HTR-8/SVneo (cell line): Measurements from ENCODE around the gene VSTM4.

Experiments
- DNase-seq: peaks from one replicate; pipeline ENCODE4 v3.0.0; 2011; ENCODE audit warnings: low spot score, mixed read lengths; ENCODE audit not compliant: insufficient read length
- FAIRE-seq: peaks from 2 replicates; lab custom pipeline; 2011; peaks lifted over from hg19 to GRCh38; lab: Jason Lieb, UNC

VSTM4 gene

DNA sequence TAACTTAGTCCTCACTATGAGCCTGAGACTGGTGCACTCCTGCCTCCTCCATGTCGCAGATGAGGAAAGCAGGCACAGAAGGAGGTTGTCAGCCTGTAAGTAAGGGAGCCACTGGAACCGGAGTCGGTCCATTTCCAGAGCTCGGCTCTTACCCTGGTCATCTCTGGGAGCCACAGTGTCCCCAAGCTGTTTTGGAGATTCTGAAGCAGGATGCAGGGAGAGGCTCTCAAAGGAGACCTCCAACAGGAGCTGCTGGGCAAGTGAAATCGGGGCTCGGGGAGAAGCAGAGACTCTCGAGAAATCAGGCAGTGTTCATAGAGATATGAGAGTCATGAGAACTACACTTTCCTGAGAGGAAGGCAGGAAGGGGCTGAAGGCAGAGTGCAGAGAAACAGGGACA is 39.0 kb downstream of the VSTM4 start:
- DNase-seq = no peak
- no peak for FAIRE-seq

DNA sequence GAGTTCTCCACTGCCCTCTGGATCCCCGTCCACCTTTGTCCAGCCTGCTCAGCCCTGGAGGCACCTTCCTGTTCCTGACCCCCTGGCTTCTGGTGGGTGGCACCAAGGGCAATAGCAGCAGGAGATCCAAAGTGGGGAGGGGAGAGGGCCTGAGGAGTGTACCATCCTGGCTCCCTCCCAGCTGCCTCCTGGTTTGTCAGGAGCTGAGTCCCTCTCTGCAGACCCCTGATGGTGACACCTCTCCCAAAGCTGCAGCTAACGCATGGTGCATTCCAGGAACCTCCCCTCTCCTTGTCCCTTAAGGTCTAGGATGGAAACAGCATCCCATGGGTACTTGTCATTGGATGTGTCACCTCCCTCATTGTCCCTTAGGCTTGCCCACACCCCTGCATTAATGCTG is 39.6 kb downstream of the VSTM4 start:
- DNase-seq = no peak
- FAIRE-seq = no peak

DNA sequence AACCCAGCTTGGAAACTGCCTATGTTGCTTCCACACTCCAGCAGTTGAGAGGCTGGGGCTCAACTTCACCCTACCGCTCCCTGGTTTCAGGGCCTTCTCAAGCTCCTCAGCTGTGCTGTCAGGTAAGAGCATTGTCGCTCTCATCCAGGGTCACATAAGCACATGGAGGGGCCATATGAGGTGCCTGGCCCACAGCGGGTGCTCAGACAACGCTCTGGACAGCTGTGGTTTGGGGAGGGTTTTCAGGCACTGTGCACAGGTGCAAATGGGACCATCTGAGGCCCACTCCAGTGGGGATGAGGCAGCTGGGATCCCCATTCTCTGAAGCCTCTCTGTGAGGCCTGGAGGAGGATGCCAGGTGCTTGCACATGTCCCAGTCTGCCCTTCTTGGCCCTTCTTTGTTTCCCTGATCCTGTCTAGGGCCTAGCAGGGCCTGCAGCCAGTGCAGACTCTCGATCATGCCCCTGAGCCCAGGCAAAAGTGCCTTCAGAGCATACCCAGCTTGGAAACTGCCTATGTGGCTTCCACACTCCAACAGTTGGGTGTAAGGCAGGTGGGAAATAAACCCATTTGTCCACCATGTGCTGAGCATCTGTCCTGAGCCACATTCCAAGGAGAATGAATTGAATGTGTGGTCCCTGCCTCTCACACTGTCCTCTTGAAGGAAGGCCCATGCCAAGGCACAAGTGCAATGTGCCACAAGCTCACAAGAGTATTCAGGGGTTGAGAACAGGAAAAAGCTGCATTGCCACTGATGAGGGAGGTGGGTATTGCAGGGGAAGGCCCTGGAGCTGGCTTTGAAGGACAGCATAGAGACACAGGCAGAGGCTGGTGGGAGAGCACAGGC is 40.3 kb downstream of the VSTM4 start:
- FAIRE-seq = no peak
- DNase-seq = no peak

DNA sequence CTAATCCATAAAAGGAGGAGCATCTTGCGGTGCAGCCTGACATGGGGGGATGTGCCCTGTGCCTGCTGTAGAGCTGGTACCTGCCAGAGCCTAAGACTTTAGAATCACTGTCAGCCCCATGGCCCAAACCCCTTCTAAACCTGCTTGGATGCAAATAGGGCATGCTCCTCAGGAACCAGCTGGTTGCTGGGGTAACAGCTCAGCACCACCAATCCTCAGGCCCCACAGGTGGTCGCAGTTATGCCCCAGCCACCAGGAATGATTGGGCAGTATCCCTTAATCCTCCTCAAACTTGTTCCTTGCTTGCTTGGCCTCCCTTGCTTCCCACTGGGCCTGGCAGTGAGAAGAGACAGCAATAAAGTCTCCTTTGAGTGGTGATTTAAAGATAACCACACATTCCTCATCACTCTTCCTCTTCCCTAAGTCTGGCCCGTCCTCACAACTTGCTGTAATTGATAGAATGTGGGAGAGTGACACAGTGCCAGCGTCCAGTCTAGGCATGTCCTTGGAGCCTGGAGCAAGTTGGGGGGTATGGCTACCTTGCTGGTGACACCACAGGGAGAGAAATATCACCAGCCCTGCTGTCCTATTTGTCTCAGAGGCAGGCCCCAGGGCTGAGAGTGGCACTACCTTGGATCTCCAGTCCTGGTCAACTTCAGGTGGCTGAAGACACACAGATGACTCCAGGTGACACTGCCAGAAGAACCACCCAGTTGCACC is 43.0 kb downstream of the VSTM4 start:
- FAIRE-seq (no peak), DNase-seq (no peak)

DNA sequence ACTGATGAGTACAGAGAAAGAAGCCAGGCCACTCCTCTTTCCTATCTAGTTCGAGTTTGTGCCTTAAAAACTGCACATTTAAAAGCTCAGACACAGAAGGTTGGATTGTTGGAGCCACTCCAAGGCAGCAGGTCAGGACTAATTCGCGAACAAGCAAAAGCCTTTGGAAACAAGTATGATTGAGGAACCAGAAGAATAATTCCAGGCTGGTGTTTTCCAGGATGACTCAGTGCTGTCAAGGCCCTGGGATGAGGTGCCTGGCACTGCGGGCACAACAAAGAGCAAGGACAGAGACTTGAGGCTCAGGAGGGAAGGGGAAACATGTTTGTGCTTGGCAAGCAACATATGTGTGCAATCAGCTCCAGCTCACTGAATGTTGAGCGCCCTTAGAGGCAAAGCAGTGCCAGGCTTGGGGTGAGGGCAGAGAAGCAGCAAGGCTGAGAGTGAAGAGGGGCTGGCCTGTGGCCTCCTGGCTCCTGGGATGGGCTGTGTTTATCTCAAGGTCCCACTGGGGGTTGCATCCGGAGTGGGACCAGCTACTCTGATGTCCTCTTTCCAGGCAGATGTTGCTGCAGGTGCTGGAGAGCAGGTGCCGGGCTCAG is 44.1 kb downstream of the VSTM4 start:
- FAIRE-seq (no peak), DNase-seq (no peak)

DNA sequence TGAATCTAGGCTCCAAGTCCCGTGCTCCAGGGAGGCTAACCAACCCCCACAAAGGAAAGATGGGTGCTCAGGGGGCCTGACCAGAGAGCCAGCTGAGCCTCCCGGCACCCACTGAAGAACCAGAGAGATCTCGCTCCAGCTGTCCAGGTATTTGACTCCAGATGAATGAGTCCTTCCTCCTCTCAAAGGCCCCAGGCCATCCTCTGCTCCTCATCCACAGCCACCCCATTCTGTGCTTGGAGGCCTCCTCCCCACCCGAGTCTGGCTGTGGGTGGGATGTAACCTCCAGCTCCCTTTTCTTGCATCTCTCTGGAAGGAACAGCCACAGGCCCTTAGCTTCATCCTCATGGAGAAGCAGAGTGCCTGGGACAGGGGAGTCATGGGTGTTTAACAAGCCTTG is 44.6 kb downstream of the VSTM4 start:
- no peak for FAIRE-seq
- no peak for DNase-seq

DNA sequence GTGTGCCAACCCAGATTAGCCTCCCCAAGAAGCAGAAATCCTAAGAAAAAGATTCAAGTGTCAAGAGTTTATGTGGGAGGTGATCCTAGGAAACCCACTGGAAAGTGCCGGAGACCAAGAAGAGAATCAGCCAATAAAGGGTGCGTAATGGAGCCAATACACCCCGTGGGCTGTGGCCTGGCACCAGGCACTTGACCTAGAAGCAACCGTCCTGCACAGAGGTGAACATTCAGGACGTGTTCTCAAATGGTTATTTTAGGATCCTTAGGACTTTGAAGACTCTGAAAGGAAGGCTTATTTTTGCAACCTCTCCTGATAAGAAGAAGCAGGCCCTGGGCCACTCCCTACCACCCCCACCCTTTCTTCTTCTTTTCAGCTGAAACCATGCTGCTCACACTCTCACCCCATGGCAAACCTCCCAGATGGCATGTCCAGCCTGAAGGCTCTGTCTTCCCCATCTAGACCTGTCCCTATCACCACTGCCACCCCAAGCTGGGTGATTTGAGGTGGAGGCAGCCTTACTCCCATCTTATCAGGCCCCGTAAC is 46.6 kb downstream of the VSTM4 start:
- DNase-seq (no peak), FAIRE-seq (no peak)

DNA sequence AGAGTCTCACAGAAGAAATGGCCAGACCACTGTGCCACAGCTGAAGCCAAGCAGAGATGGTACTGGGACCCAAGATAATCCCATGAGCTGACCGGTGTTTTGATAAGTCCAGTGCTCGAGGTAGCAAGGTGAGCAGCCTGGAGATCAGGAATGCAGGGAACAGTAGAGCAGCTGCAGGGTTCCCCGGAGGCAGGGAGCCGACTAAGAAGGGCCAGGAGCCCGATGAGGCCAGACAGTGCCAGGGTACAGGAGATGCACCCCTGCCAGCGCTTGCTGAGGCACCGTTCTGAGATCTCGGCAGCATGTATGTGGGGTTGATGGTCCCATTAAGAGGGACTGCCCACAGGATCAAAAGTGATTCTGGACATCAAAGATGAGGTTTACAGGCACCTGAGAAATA is 47.1 kb downstream of the VSTM4 start:
- DNase-seq = no peak
- no peak for FAIRE-seq

DNA sequence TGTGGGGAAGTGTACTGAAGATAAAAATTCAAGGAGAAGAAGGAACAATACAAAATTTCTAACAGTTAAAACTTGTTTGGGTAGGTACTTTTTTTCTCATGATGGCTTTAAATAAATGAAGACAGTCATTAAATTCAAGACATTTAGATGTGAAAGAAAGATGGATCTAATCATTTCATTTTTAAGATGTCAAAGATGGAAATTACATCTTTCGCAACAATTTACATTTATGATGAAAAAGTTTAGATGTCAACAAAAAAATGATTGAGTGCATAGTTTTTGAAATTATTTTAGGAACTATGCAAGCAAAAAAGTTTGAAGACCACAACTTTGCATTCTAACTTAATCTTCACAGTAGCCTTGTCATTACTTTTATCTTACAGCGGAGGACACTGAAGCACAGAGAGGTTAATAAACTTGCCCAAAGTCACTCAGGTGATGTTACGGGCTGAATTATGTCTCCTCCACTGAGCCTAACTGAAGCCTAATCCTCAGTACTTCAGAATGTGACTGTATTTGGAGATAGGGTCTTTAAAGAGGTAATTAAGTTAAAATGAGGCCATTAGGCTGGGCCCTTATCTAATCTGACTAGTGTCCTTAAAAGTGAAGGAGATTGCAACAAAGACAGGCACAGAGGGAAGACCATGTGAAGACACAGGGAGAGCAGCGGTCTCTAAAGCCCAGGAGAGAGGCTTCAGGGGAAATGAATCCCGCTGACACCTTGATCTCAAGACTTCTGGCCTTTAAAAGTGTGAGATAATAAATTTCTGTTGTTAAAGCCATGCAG is 48.2 kb downstream of the VSTM4 start:
- DNase-seq = no peak
- no peak for FAIRE-seq

DNA sequence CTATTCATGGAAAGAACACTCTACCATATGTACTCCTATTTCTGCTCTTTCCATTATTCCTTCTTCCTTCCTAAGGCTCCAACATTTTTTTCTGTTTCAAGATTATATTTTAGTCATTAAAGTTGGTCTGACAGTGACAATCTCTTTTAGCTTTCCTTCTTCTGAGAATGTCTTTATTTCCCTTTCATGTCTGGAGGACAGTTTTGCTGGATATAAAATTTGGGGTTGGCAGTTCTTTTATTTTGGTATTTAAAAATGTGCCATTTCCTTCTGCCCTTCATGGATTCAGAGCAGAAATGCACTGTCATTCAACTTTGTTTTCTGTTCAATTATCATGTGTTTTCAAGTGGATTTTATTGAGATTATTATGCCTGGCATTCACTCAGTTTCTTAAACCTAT is 53.1 kb downstream of the VSTM4 start:
- FAIRE-seq (no peak), DNase-seq (no peak)

DNA sequence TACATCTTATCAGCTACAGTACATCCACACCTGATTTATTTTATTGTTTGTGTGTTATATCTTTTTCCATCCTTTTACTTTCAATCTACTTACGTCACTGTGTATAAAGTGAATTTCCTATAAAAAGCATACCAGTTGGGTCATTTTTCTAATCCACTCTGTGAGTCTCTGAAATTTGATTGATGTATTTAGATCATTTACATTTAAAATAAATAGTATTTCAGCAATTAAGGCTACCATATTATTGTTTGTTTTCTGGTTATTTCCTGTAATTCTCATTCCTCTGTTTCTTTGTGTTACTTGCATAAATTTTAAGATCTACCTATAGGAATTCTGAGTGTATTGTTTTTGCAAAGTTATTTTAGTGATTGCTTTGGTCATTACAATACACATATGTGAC is 53.7 kb downstream of the VSTM4 start:
- FAIRE-seq = no peak
- DNase-seq = no peak

DNA sequence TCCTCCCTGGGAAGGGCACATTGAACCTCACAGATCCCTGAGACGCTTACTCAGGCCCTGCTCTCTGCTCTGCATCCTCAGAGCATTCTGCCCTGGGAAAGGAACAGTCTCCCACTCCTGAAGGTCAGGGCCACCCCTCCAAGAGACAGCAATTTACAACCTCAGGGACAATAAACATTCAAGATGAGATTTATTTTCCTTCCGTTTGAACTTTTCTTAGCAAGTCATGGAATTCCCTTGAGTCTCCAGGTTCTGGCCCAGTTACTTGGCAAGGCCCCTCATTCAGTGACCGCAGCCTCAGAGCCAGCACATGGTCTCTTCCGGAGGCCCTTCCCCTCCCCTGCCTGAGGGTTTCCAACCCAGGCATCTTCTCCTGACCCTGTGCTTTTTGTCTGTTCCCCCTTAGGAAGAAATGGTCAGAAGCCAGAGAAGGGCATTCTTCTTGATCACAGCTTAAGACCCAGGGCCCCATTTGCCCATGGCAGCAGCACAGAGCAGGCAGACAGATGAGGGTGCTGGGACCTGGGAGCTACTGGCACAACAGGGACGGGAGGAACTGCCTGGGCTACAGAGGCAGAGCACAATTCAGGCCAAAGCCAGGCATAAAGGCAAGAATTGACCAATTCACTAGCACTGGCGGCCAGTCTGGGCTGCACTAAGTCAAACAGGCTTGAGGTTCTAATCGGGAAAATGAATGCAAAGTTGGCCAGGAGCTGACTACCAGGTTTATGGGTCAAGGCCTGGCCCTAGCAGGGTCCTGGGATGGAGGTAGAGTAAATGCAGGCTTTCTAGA is 56.7 kb downstream of the VSTM4 start:
- no peak for DNase-seq
- FAIRE-seq = no peak

DNA sequence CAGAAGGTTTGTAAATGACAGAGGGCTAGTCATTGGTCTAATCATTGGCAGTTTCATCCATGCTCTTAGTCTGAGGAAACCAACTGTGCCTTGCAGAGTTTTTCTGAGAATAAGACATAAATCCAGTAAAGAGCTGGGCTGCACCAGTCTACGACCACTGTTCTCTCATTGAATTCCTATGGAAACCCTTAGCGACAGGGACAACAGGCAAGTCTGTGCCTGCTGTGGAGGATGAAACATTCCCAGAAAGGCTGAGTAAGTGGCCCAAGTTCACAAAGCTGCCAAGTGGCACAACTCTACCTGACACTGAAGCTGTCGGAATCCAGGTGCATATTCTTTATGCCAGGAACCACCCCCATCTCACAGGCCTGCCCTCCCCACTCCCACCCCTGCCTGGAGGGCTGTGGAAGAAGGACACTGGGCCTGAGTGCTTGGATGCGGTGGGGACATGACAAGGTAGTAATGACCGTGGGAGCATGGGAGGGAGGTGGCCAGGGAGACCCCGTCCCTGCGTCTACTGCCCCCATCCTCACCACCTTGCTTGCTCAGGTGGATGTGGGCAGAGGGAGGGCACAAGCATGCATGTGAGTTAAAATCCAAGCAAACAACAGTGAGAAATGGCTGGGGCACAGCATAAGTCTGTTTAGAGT is 58.0 kb downstream of the VSTM4 start:
- FAIRE-seq = no peak
- DNase-seq = no peak

DNA sequence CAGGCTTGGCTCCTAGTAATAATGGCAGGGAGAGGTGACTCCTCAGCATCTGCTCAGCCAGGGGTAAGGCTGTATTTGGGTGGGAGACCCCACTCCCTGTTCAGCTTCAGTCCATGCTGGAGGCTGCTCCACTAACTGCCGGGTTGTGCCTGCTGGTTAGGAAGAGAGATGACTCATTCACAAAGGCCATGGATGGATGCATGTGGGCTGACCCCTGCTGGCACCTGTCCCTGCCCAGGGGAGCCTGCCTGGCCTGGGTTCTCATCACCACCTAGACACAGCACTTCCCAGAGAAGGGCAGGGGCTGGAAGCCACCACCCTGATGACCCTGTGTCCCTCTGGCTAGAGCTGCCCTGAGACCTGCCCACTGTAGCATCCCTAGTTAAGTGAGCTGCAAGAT is 59.0 kb downstream of the VSTM4 start:
- FAIRE-seq = no peak
- DNase-seq = no peak

DNA sequence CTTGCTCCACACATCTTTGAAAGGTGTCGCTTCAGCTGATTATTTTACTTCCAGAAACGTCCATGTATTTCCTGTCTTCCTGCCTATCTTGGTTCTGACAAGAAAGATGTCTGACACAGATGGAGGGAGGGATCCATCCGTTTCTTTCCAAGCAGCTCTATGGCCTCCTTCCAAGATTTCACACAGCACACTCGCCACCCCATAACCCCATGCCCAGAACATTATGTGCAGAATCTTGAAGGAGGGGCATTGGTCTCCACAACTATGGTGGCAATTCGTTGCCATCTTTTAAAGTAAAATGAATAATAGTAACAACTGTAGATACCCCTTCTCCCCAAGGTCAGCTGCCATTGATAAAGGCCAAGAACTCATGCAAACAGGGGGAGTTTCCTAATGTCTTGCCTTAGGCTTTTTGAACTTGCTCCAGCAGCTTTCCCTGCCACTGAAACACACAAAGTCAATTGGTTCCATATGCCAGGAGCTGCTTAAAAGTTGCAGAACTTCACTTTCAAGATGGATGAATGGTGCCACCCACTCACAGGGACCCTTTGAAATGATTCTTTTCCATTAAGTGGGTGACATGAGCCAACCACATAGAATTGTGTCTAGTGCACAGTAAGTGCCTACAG is 60.0 kb downstream of the VSTM4 start:
- FAIRE-seq = no peak
- DNase-seq = no peak

DNA sequence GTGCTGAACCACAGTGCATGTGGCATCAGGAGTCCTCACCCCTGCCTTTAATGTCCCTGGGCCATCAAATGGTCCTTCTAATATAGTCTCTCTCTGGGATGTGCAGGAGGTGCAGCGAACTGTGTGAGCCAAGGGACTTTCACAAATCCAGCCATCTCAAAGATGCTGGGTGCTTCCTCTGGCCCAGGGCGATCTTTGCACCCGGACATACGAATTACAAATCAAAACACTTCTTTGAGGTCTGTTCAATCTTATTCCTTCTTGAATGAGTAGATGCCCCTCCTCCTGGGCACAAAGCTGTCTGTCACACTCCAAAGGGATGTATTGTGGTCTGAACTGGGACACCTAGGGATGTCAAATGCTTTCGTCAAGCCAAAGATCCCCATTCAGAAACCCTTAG is 60.6 kb downstream of the VSTM4 start:
- FAIRE-seq = no peak
- no peak for DNase-seq

DNA sequence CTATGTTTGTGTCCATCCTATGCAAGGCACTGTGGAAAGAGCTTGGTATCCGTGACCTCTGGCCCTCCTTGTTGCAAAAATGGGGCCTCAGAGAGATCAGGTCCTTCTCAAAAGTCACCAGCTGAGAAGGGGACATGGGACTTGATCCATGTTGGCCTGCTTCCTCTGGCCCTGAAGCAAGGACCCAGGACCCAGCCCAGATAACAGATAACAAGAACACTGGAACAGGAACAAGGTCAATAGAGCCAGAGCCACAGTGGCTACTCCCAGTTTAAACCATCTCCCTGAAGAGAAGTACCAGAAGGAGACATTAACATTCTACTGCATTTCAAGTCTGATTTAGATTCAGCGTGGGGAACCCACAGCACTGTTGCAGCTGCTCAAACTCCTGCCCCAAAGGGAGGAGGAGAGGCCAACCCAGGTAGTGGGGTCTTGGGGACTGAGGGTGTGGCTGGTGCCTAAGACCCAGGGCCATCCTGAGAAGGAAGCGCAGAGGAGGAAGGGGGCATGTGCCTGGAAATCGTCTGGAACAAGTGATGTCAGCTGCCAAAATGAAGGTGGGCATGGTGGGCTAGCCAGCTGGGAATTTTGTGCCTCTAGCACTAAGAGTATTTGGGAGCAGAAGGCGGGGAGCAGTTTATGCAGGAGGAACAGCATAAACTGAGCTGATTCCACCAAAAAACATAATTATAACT is 61.2 kb downstream of the VSTM4 start:
- no peak for DNase-seq
- no peak for FAIRE-seq
